Peyer's patch (tissue), 4 donors: Measurements from ENCODE around the gene NCR3LG1. TPM values are rescaled to one million over a fixed set of nuclear protein-coding genes. Genes with fewer than 3 reads are reported as not detected.
A peak's percentile ranks its signal among the peaks of the same experiment; 100 is the strongest.

Experiments used
- DNase-seq, 3 donors: peaks; one replicate each; pipeline ENCODE4 v3.0.0-alpha.2; 2017 to 2019
- H3K27ac ChIP-seq, 4 donors: fragments of 200-600 bp; sonication (generic); one replicate each; pipeline ENCODE4 v1.5.1; 2016 to 2019
- H3K27me3 ChIP-seq, 2 donors: fragments of 200-600 bp; sonication (generic); one replicate each; pipeline ENCODE4 v1.5.1; 2019
- H3K36me3 ChIP-seq, 3 donors: fragments of 200-600 bp; sonication (generic); one replicate each; pipeline ENCODE4 v1.5.1; 2016 to 2019
- H3K4me1 ChIP-seq, 4 donors: fragments of 200-600 bp; sonication (generic); one replicate each; pipeline ENCODE4 v1.5.1; 2016 to 2019
- H3K4me3 ChIP-seq, 4 donors: fragments of 200-600 bp; sonication (generic); 1 replicate in 3 of 4; 2 replicates in 1 of 4; pipeline ENCODE4 v1.5.1; 2016 to 2019; ENCODE audit warnings: mild to moderate bottlenecking in 1 of 4
- H3K9me3 ChIP-seq, 4 donors: fragments of 200-600 bp; sonication (generic); one replicate each; pipeline ENCODE4 v1.5.1; 2016 to 2019; ENCODE audit warnings: mild to moderate bottlenecking in 1 of 4
- CTCF ChIP-seq, 6 experiments: fragments of 450-650 bp in 4 of 6; fragments of 200-600 bp in 2 of 6; sonication (generic) in 1 of 6; IDR thresholded peaks; one replicate each; pipeline ENCODE4 v1.5.1; 2017 to 2019; ENCODE audit warnings: antibody characterized with exemption in 6 of 6, mild to moderate bottlenecking in 3 of 6, moderate library complexity in 1 of 6
- POLR2A ChIP-seq, 2 donors: fragments of 450-650 bp; IDR thresholded peaks; one replicate each; pipeline ENCODE4 v1.5.1; 2017; ENCODE audit warnings: antibody characterized with exemption in 2 of 2, mild to moderate bottlenecking in 2 of 2, moderate library complexity in 2 of 2
- total RNA-seq, 4 donors: library from RNA; depleted of rRNA; stranded (reverse); fragments of >200 nt; gene quantifications; one replicate each; pipeline ENCODE4 v1.1.0, GENCODE V29; 2016

Gene NCR3LG1
- total RNA-seq, 4 donors from 2014 or later, result 3.3 to 25.7 (median 15.0) TPM

DNA sequence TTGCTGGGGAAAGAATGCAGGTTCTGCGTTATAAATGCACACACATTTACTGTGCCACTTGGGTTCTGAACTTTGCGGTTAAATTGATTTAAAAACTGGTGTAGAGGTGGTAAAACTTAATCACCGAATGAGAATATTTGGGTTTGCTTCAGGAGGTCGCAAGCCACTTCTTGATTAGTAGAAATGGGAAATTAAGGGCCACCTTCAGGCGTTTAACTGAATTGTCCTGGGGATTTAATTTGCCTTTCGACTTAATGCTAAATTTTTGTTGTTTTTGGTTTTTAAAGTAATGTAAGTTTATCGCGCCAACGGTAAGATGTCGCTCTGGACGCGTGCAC, 459 bp upstream of the NCR3LG1 start:
- peak overlapping the region in 1 of 4 donors; percentile 78 for H3K27ac ChIP-seq
- TF ChIP-seq CTCF (IDR thresholded peaks at IDR 0.05), result peak in 4 of 6 experiments; percentile 3 to 27 (median 13)
- no peak for TF ChIP-seq POLR2A (IDR thresholded peaks at IDR 0.05)

GRCh38 chr11:17352950-17353820, 1.6 kb downstream of the NCR3LG1 start:
- Histone ChIP-seq H3K4me3 (peak overlapping the region; percentile 40 to 71 (median 53)), H3K36me3 (no peaks in the 10 kb centered on the region), H3K9me3 (no peaks in the 10 kb centered on the region), H3K4me1 (peaks cover 0 to 10% (median 6%) of the 10 kb centered on the region in 4 donors), H3K27ac (peak overlapping the region; percentile 43 to 86 (median 65)), H3K27me3 (no peaks in the 10 kb centered on the region)
- TF ChIP-seq CTCF (IDR thresholded peaks at IDR 0.05) (peak in 1 of 6 experiments; percentile 5), POLR2A (IDR thresholded peaks at IDR 0.05) (peak; percentile 8 to 37)
- DNase-seq, result peak; percentile 38 to 87 (median 83)

More for the DNA sequence above, 459 bp upstream of the NCR3LG1 start:
- no peaks in the 10 kb centered on the region for H3K9me3 ChIP-seq
- H3K27me3 ChIP-seq, result no peaks in the 10 kb centered on the region
- H3K36me3 ChIP-seq, result no peaks in the 10 kb centered on the region
- no peak for DNase-seq
- peaks cover 0 to 10% (median 6%) of the 10 kb centered on the region in 4 donors for H3K4me1 ChIP-seq
- peak overlapping the region; percentile 40 to 71 (median 53) for H3K4me3 ChIP-seq

- no peaks in the 10 kb centered on the region for H3K9me3 ChIP-seq
- DNase-seq, result no peak
- no peaks in the 10 kb centered on the region for H3K27me3 ChIP-seq
- H3K4me3 ChIP-seq, result peak overlapping the region; percentile 40 to 71 (median 53)
- no peak for TF ChIP-seq POLR2A (IDR thresholded peaks at IDR 0.05)
- TF ChIP-seq CTCF (IDR thresholded peaks at IDR 0.05), result no peak
- H3K4me1 ChIP-seq, result peaks cover 0 to 10% (median 6%) of the 10 kb centered on the region in 4 donors
- H3K27ac ChIP-seq, result peak overlapping the region in 3 of 4 donors; percentile 43 to 86 (median 80)
- H3K36me3 ChIP-seq, result no peaks in the 10 kb centered on the region
Measured at GRCh38 chr11:17353821-17354600, 2.4 kb downstream of the NCR3LG1 start.

DNA sequence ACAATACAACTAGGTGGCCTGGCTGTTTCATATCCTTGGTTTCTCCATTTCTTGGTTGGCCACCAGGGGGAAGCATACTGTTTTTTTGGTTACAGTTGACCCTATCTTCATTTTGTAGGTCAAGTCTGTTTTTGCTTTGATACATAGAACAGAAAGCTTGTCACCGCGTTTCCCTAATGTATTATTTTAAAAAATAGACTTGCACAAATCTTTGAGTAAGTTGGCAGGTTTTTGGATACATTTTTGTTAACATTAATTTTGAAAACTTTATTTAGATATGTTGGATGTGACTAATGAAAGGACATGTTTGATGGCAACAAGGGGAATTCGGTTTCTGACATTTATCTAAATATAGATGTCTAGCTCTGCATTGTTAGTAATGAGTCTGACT, 3.0 kb downstream of the NCR3LG1 start:
- no peak overlapping the region for H3K27ac ChIP-seq
- H3K9me3 ChIP-seq, result no peaks in the 10 kb centered on the region
- no peaks in the 10 kb centered on the region for H3K27me3 ChIP-seq
- DNase-seq, result peak in 2 of 3 donors; percentile 65 to 87
- no peaks in the 10 kb centered on the region for H3K36me3 ChIP-seq
- no peak overlapping the region for H3K4me3 ChIP-seq
- TF ChIP-seq CTCF (IDR thresholded peaks at IDR 0.05), result peak in 5 of 6 experiments; percentile 64 to 76 (median 68)
- TF ChIP-seq POLR2A (IDR thresholded peaks at IDR 0.05), result no peak
- peaks cover 0 to 10% (median 6%) of the 10 kb centered on the region in 4 donors for H3K4me1 ChIP-seq

- H3K36me3 ChIP-seq, result peaks cover 0 to 58% (median 3%) of the 10 kb centered on the region in 3 donors
- H3K27me3 ChIP-seq, result no peaks in the 10 kb centered on the region
- no peak overlapping the region for H3K27ac ChIP-seq
- no peak overlapping the region for H3K4me3 ChIP-seq
- H3K4me1 ChIP-seq, result no peaks in the 10 kb centered on the region
- TF ChIP-seq POLR2A (IDR thresholded peaks at IDR 0.05), result no peak
- TF ChIP-seq CTCF (IDR thresholded peaks at IDR 0.05), result no peak
- DNase-seq, result no peak
- peaks cover 0 to 27% (median 8%) of the 10 kb centered on the region in 4 donors for H3K9me3 ChIP-seq
Measured at GRCh38 chr11:17366495-17366894, 14.9 kb downstream of the NCR3LG1 start.
